ENCODE data around the gene AMIGO3. TPM values are rescaled to one million over a fixed set of nuclear protein-coding genes. Genes with fewer than 3 reads are reported as not detected.

The AMIGO3 gene
- total and polyA plus RNA-seq, 2 experiments from 2014 or later = 2.9 to 10.4 TPM

GRCh38 chr3:49757197-49757596 lies 37.7 kb upstream of the AMIGO3 start (continued):
- TF ChIP-seq ZNF462 (CRISPR knock-in tag; IDR thresholded peaks at IDR 0.05) = no peak
- TF ChIP-seq ZNF331 (CRISPR knock-in tag; IDR thresholded peaks at IDR 0.05; ENCODE audit: low read depth) = no peak

GRCh38 chr3:49756036-49756435 lies 36.6 kb upstream of the AMIGO3 start:
- Histone ChIP-seq H3K27me3 (ENCODE audit: insufficient read depth) (no peaks in the 10 kb centered on the region), H2AFZ (no peak overlapping the region), H4K20me1 (replicated peaks; ENCODE audit: insufficient read depth) (peaks cover 36% of the 10 kb centered on the region), H3K36me3 (ENCODE audit: insufficient read depth) (no peaks in the 10 kb centered on the region), H3F3A (replicated peaks; ENCODE audit: low read depth) (0 out of 2 replicates have a peak, but pooled peaks cover 5% of the 10 kb centered on the region), H3K4me2 (no peak overlapping the region), H3K27ac (ENCODE audit: low read depth) (no peak overlapping the region; the same call in 1 of the 2 replicates), H3K79me2 (replicated peaks; ENCODE audit: insufficient read depth) (peaks cover 90% of the 10 kb centered on the region), H3K4me1 (ENCODE audit: insufficient read depth) (no peaks in the 10 kb centered on the region), H3K9me2 (ENCODE audit: insufficient read depth) (no peaks in the 10 kb centered on the region), H3K4me3 (no peak overlapping the region)
- DNase-seq (ENCODE audit: low spot score) (peak; percentile 8), ATAC-seq (no peak; the same call in 2 of the 3 replicates)
- Mint-ChIP-seq H3K27me3 (ENCODE audit: insufficient read depth, low read depth, poor library complexity) (no peaks in the 10 kb centered on the region), H3K4me3 (no peak overlapping the region), H3K27ac (no peak overlapping the region), H3K4me1 (peaks cover 4% of the 10 kb centered on the region; the same call in 1 of the 3 replicates), H3K9me3 (no peaks in the 10 kb centered on the region), H3K36me3 (ENCODE audit: low read depth) (no peaks in the 10 kb centered on the region)
- no peak for TF ChIP-seq EZH2 (IDR thresholded peaks at IDR 0.05; ENCODE audit: low read depth, unreplicated experiment)

GRCh38 chr3:49754536-49754935 lies 35.1 kb upstream of the AMIGO3 start:
- ATAC-seq (no peak), DNase-seq (ENCODE audit: low spot score) (no peak)
- H3F3A ChIP-seq (replicated peaks; ENCODE audit: low read depth) = no peaks in the 10 kb centered on the region
- Mint-ChIP-seq H3K9me3 (no peaks in the 10 kb centered on the region), H3K27me3 (ENCODE audit: insufficient read depth, low read depth, poor library complexity) (no peaks in the 10 kb centered on the region), H3K4me1 (peaks cover 4% of the 10 kb centered on the region; the same call in 2 of the 3 replicates), H3K27ac (0 out of 2 replicates have a peak overlapping the region, but pooled peaks have one; percentile 26), H3K4me3 (no peak overlapping the region), H3K36me3 (ENCODE audit: low read depth) (no peaks in the 10 kb centered on the region)
- no peaks in the 10 kb centered on the region for H3K27me3 ChIP-seq (ENCODE audit: insufficient read depth)
- H3K4me1 ChIP-seq (ENCODE audit: insufficient read depth) = no peaks in the 10 kb centered on the region
- no peak overlapping the region for H3K4me3 ChIP-seq
- TF ChIP-seq CREB1 (CRISPR knock-in tag; IDR thresholded peaks at IDR 0.05; ENCODE audit: low read depth) (no peak), POLR2AphosphoS5 (IDR thresholded peaks at IDR 0.05; ENCODE audit: low read depth) (no peak), ZNF114 (CRISPR knock-in tag; IDR thresholded peaks at IDR 0.05) (no peak), ETS1 (IDR thresholded peaks at IDR 0.05) (no peak)
- no peaks in the 10 kb centered on the region for H3K36me3 ChIP-seq (ENCODE audit: insufficient read depth)
- no peak overlapping the region for H3K4me2 ChIP-seq
- H2AFZ ChIP-seq = no peak overlapping the region
- H3K79me2 ChIP-seq (replicated peaks; ENCODE audit: insufficient read depth) = peaks cover 81% of the 10 kb centered on the region
- H3K9me2 ChIP-seq (ENCODE audit: insufficient read depth) = no peaks in the 10 kb centered on the region
- no peak overlapping the region for H3K27ac ChIP-seq (ENCODE audit: low read depth)
- peaks cover 32% of the 10 kb centered on the region for H4K20me1 ChIP-seq (replicated peaks; ENCODE audit: insufficient read depth)
